HG02798 (cell line): ENCODE data around the gene CLCN5.

Experiments used
- ATAC-seq: cut with Tn5 transposase; IDR thresholded peaks from one replicate; pipeline ENCODE4 v1.9.1; 2021; ENCODE audit warnings: mild to moderate bottlenecking; ENCODE audit not compliant: unreplicated experiment, poor library complexity

CLCN5 gene

DNA sequence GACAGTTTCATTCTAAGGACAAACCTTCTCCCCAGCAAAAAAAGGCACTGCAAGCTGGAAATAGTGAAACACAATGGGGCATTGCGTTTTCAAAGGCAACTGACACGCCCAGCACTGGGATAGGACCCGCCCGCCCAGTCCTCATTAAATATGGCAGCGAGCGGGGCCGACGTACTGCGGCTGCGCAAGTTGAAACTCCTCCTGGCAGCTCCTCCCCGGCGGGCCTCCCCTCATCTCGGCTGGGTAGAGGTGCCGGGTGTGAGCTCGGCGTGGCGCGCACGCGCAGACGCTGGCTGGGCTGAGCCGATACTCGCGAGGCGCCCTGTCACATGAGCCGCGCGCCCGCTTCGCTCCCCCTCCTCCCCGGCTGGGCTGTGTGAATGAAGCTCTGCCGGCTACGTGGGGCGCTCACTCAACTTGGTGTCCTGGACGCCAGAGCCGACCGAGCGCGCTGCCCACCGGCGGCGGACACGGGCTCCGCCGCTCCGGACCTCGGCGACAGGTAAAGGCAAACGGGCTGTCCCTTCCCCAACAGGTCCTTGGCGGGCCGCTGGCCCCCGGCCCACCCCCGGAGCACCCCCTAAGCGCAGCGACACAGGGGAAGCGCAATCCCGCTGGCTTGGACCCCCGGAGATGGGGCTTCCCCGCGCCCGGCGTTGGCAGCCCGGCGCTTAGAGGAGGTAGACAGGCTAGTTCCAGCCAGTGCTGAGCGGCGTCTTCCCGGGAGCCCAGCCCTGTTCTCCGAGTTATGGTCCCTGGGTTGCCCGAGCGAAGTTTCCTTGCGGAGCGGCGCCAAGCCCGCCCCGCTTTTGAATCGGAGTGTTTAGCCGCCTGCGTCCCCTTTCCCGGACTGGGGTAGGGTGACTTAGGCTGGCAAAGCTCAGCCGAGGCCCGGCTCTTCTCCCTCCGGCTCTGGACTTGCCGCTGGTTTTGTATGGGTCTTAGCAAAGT lies at the start of gene CLCN5:
Gene CLCN5 (plus strand): TSS at position 306 of the 951 bp plus-strand sequence. CDS start 2,703 bp downstream, outside the sequence.
- ATAC-seq, result peak; percentile 99

DNA sequence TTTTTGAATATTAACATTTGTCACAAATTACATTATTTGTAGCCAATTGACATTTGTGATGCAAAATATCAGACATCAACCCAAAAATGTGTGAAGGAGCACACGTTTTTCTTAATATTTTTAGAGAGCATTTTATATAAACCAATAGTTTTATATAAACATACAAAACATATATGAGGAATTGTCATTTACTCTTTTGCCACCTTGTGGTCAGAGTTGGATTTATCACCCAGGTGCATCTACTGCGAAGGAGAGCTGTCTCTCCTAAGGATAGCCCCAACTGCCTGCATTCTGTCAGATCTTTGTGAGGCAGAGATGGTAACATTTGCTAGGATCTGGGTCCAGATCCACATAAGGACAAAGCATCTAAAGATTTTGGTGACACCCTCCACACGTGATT lies 45.6 kb upstream of the CLCN5 start:
- no peak for ATAC-seq

DNA sequence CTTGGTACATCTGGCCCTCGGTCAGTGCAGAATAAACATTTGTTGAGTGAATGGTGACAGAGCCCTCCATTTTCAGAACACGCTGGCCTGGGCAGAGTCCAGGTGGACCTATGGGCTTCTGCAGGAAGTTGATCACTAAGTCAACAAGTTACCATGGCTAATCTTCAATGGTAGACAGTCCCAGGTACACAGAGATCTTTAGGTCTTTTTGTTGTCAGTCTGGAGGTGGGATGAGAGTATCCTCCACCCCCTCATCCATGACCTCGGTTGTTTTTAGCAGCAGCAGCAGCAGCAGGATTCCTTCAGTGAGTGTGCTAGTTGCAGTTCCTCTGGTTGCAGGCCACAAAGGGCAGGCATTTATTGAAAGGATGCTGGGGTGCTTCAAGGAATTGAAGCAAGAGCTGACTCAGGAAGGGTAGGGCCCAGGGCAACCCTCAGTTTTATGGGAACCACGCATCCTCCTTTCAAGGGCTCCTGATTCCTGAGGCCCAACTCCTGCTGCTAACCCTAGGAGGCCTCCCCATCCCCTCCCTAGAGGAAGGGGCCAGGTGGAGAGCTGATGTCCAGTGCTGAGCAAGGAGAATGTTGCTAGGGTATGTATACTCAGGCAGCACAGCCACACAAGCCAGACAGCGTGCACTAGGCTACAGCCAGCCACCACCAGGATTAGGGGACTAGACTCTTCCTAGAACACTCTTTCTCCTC lies 44.8 kb upstream of the CLCN5 start:
- no peak for ATAC-seq

DNA sequence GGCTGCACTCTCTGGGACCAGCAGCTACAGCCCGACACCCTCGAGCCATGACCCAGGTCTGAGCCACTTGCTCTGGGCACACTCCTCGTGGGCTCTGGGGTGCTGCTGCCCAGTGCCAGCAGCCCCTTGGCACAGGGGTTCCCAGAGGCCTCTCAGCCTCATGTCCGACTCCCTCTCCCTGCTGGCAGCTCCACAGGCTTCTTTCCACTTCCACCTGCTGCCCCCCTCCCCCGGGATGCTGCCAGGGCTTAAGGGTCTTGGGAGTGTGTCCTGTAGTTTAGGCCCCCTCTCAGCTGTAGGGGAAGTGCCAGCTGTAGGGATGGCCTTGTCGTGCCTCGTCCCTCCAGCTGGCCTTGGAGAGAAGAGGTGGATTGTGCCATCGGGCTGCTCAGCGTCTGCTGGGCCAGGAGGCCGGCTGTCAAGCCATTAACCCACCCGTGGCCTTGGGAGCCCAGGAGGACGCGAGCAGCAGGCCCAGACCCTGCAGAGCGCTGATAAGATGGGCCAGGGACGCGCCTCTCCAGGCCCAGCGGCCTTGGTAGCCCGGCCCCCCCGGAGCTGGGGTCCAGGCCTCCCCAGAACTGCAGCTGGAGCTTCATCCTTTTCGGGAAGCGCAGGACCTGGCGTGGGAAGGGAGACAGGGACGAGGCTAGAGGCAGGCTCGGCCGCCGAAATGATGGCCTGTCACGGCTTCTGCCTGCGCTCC lies 44.1 kb upstream of the CLCN5 start:
- ATAC-seq, result no peak

DNA sequence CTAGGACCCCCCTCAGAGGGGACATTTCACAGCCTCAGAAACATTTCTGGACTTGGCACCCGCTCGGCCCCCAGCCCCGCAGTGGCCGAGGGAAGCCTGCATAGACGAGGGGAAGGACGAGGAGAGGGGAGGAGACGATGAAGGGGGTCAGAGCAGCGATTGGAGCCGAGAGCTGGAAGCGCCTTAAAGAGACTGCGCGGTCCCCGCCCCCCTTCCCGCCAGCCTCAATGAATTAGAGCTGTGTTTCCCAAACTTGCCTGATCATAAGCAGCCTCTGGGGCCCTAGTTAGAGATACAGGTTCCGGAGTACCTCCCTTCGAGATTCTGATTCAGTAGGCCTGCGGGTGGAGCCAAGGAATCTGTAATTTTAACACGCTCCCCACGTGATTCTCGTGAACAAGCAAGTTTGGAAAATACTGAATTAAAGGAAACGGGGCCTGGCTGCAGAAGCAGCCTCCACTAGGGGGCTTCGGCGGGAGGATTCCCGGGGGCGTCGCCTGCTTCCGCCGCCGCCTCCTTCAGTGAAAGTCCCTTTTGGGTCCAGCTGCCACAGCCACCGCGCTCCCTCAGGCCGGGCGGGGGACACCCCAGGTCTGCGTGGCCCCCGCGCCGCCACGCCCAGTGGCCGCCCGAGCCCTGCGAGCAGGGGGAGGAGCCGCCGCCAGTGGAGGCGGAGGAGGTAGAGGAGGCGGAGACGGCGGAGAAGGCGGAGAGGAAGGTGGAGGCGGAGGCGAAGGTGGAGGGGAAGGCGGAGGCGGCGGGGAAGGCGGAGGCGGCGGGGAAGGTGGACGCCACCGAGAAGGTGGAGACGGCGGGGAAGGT lies 43.4 kb upstream of the CLCN5 start, which contains the start of gene USP27X:
Gene USP27X (plus strand): TSS at position 651 of the 822 bp plus-strand sequence. CDS start 824 bp downstream, outside the sequence.
- ATAC-seq, result peak; percentile 96

DNA sequence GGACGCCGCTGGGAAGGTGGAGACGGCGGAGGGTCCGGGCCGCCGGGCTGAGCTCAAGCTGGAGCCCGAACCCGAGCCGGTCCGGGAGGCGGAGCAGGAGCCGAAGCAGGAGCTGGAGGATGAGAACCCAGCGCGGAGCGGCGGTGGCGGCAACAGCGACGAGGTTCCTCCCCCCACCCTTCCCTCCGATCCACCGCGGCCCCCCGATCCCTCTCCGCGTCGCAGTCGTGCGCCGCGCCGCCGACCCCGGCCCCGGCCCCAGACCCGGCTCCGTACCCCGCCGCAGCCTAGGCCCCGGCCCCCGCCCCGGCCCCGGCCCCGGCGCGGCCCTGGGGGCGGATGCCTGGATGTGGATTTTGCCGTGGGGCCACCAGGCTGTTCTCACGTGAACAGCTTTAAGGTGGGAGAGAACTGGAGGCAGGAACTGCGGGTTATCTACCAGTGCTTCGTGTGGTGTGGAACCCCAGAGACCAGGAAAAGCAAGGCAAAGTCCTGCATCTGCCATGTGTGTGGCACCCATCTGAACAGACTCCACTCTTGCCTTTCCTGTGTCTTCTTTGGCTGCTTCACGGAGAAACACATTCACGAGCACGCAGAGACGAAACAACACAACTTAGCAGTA lies 42.6 kb upstream of the CLCN5 start:
- no peak for ATAC-seq

DNA sequence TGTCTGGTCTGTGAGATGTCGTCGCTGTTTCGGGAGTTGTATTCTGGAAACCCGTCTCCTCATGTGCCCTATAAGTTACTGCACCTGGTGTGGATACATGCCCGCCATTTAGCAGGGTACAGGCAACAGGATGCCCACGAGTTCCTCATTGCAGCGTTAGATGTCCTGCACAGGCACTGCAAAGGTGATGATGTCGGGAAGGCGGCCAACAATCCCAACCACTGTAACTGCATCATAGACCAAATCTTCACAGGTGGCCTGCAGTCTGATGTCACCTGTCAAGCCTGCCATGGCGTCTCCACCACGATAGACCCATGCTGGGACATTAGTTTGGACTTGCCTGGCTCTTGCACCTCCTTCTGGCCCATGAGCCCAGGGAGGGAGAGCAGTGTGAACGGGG lies 41.7 kb upstream of the CLCN5 start:
- ATAC-seq, result no peak

DNA sequence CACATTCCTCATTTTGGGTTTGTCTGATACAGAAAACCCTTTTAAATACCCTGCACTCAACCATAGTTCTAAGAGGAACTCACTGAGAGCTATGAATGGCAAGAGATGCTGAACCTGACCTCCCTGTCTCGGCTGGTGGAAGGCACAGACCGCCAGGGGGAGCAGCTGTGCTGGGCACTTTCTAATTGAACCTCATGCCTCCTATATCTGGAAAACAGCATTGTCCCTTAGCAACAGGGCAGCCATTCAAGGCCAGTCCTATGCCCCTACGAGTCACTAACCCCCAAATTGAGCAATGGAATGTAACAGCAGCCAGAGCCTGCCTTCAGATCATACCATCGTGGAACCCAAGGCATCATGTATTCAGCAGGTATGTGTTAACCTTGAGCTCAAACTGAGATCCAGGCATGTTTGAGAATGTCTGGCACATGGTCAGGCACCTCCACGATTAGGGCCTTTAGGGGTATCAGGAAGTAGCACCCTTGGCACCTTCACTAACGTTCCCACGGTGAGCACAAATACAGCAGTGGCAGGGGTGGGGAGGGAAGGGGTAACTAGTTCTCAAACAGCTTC lies 38.0 kb upstream of the CLCN5 start:
- ATAC-seq, result peak; percentile 55

DNA sequence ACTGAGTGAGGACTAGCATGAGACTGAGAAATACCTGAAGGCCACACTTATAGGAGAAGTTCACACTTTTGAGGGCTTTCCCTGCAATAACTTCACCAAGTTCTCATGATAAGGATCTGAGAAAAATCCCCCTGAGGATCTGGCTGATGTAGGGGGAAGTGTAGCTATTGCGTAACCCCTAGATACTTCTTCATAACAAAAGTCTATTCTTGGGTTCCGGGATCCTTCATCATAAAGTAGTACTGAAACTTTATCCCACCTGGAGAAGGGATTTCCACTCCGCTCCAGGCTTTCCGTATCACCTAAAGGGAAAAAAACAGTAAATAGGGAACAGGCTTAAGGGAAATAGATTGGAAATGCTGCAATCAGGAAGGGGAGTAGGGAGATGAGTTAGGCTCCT lies 29.9 kb upstream of the CLCN5 start:
- ATAC-seq, result no peak

DNA sequence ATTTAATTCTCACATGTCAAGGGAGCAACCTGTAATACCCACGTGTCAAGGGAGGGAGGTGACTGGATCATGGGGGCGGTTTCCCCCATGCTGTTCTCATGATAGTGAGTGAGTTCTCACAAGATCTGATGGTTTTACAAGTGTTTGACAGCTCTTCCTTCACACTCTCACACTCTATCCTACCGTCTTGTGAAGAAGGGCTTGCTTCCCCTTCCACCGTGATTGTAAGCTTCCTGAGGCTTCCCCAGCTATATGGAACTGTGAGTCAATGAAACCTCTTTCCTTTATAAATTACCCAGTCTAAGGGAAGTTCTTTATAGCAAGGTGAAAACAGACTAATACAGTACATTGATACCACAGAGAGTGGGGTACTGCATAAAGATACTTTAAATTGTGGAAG lies 25.4 kb upstream of the CLCN5 start:
- ATAC-seq, result no peak

DNA sequence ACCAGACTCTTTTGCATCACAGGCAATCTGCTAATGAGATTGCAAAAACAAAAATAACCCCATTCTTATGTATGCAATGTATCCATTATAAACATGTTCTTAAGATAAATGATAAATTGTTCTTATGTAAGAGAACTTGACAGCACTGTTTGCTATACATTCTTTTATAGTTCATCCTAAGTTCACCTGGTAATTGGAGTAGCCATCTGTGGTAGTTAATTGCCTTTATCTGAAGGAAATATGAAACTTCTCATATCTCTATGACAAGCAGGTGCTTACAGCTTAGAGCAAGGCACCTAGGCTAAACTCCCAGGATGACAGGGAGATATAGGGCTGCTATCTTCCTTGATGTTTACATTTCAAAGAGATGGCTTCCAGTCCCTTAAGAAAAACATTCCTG lies 21.3 kb upstream of the CLCN5 start:
- ATAC-seq, result no peak

DNA sequence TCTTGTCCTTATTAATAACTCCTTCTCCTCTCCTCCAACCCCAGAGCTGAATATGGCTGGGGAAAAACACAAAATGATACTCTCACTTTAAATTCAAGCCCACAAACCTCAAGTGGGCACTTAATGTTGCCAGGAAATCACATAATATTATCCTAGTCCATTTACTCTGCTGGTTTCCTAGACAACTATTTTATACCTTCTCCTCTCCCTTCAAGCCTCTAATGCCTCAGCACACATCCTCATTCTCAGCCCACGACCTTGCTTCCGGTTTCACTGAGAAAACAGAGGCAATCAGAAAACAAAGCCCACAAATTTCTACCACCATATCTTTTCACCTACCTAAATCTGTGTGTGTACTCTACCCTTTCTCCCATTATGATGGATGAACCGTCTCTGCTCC lies 12.1 kb upstream of the CLCN5 start:
- peak; percentile 46 for ATAC-seq

DNA sequence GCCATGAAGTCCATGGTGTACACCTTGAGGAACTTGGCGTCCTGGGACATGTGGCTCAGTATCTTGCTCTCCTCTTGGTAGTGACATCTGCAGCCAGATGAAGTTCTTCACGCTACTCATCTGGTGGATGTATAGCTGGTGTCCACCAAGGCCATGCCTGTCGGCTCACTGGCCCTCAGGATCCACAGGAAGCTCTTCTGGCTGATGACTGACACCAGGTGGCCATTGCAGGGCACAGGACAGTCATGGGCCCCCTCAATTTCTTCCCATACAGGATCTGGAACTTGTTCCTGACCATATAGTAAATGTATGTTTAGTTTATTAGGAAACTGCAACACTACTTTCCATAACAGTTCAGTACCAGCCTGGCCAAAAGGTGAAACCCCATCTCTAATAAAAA lies 10.3 kb upstream of the CLCN5 start:
- no peak for ATAC-seq

DNA sequence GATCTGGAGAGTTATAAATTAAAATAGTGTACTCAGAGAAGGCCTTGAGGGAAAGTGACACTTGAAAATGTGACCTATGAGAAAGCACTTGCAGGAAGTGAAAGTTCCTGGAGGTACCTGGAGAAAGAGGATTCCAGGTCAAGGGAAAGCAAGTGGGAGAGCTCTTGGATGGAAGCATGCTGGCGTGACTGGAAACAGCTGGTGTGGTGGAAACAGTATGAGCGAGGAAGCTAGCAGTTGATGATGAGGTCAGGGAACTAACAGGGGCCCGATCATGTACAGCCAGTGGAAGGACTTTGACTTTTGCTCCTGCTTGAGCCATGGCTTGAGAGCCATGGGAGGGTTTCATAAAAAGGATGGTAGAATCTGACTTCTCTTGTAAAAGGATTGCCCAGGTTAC lies 9.5 kb upstream of the CLCN5 start:
- ATAC-seq, result no peak

DNA sequence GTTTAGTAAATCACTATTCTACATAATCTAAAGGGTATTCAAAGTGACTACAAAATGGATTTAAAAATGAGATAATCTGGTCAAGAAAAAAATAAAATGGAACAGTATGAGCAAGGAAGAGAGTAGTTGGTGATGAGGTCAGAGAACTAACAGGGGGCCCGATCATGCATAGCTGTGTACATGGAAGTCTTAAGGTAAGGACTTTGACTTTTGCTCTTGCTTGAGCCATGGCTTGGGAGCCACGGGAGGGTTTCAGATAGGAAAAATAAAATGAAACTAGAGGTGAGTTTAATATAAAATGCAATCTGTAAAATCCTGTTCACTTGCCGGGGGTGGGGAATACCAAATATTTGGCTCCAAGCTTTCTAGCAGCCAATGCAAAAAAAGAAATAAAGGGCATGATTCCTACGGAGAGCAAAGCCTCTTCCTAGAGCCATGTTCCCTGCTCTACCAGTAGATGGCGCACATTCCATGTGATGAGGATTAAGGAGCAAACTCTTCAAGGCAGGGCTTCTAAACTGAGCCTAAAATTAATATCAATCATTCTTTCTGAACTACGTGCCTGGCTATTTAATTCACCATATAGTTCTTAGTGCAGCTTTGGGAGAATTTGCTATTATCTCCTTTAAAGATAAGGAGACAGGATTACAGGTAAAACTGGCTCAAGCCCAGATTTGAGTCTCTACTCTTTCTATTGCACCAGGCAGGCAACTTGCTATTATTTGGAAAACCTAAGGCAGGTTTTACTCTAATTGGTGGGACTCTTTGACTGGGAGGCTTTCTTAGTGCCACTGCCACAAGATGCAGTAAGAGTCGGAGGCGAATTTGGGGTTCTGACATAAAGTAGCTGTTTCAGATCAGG lies 6.8 kb upstream of the CLCN5 start:
- ATAC-seq, result peak; percentile 65

DNA sequence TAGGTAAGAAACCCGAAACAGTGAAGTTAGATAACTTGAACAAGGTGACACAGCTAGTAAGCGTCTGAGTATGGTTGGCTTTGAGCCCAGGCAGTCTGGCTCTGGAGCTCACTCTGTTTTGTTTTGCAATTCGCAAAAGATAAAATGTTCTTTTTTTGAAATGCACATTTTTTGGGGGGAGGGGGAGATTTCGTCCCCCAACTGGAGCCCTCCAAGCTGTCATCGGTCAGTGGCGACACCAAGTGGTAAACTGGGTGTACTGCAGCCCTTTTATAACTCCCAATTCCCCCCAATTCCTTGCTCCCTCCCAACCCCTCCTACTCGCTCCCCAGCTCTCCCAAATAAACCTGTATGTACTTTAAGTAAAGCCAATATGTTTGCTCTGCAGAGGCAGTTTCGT lies 2.8 kb upstream of the CLCN5 start:
- ATAC-seq, result no peak

DNA sequence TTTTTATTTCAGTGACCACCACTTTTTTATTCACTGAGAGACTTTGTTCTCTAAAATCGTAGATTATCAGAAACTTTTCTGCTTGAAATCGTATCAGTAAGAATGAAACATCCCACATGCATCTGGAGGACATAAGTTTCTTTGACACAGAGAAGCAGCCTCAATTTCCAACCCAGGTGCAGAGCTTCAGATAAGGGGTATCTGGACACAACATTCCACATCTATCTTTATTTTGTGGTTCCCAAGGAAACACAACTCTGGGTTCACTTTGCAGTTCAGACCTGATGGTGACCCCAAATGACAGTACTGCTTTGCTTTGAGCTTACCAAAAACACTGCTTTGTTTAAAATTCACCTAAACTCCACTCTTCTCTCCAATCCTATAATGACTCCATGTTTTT lies 1.3 kb upstream of the CLCN5 start:
- no peak for ATAC-seq

DNA sequence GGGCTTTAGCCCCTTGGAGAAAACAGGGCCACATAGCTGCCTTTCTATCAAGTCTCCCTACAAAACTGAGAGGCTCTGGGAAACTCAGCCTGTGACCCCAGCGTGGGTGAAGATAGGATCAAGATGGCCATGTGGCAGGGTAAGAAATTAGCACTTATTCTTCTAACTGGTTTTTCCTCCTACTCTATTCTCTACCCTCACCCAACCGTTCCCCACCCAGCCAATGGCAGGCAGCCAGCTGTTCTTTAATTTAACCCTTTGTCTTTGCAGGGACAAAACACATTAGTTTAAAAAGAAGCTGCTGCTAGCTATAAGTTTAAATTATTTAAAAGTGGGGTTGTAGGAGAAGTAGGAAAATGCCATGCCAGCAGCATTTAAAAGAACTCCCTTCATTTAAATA lies 2.8 kb downstream of the CLCN5 start:
- ATAC-seq, result no peak
